Loucy (cell line): ENCODE data around the gene BNIPL.

Experiments used
- H2AFZ ChIP-seq: fragments of 200-600 bp; sonication (generic); 2 replicates; pipeline ENCODE4 v1.6.0; 2016; ENCODE audit warnings: antibody characterized with exemption, mild to moderate bottlenecking, low read length, moderate library complexity
- H3F3A ChIP-seq: fragments of 200-600 bp; 2 replicates; pipeline ENCODE4 v1.6.0; 2016; ENCODE audit warnings: antibody characterized with exemption, low read depth, mild to moderate bottlenecking
- H3K27me3 ChIP-seq: fragments of 200-600 bp; sonication (generic); 2 replicates; pipeline ENCODE4 v1.6.1; 2014; ENCODE audit warnings: low read length, mild to moderate bottlenecking; ENCODE audit not compliant: insufficient read depth, poor library complexity, severe bottlenecking
- H3K36me3 ChIP-seq: fragments of 200-600 bp; sonication (generic); 2 replicates; pipeline ENCODE4 v1.6.1; 2016; ENCODE audit warnings: low read length; ENCODE audit not compliant: insufficient read depth
- H3K4me1 ChIP-seq: fragments of 200-600 bp; sonication (generic); 2 replicates; pipeline ENCODE4 v1.5.1; 2014; ENCODE audit warnings: low read length, mild to moderate bottlenecking; ENCODE audit not compliant: insufficient read depth, poor library complexity, severe bottlenecking
- H3K4me2 ChIP-seq: fragments of 200-600 bp; sonication (generic); 2 replicates; pipeline ENCODE4 v1.6.0; 2014; ENCODE audit warnings: antibody characterized with exemption, low read length, low read depth, mild to moderate bottlenecking; ENCODE audit not compliant: poor library complexity, severe bottlenecking
- H3K4me3 ChIP-seq: fragments of 200-600 bp; sonication (generic); 2 replicates; pipeline ENCODE4 v1.5.1; 2014; ENCODE audit warnings: low read length, mild to moderate bottlenecking, mixed read lengths; ENCODE audit not compliant: poor library complexity, severe bottlenecking
- H3K79me2 ChIP-seq: fragments of 200-600 bp; sonication (generic); 2 replicates; pipeline ENCODE4 v1.6.1; 2014; ENCODE audit warnings: low read length; ENCODE audit not compliant: insufficient read depth
- H3K9ac ChIP-seq: fragments of 200-600 bp; sonication (generic); 2 replicates; pipeline ENCODE4 v1.6.0; 2014; ENCODE audit warnings: mild to moderate bottlenecking, low read depth, low read length, moderate library complexity; ENCODE audit not compliant: poor library complexity, severe bottlenecking
- H3K9me2 ChIP-seq: fragments of 200-600 bp; sonication (generic); replicated peaks from 2 replicates; pipeline ENCODE4 v1.6.1; 2016; ENCODE audit warnings: low read depth, low read length, mixed read lengths
- H3K9me3 ChIP-seq: fragments of 200-600 bp; sonication (generic); 2 replicates; pipeline ENCODE4 v1.6.1; 2014; ENCODE audit warnings: mild to moderate bottlenecking, antibody characterized with exemption, low read length, low read depth; ENCODE audit not compliant: insufficient read depth
- H4K20me1 ChIP-seq: fragments of 200-600 bp; sonication (generic); 2 replicates; pipeline ENCODE4 v1.6.0; 2014; ENCODE audit warnings: antibody characterized with exemption, low read length, mild to moderate bottlenecking; ENCODE audit not compliant: insufficient read depth, poor library complexity, severe bottlenecking
- EZH2phosphoT487 ChIP-seq: fragments of 200-600 bp; IDR thresholded peaks from 2 replicates; pipeline ENCODE4 v1.6.1; 2018; ENCODE audit warnings: antibody characterized with exemption, mild to moderate bottlenecking, moderate library complexity, borderline replicate concordance
- TF ChIP-seq, protein P1 (sequence below): fragments of 200-600 bp; sonication (generic); conservative IDR thresholded peaks from 2 replicates; pipeline ENCODE4 v1.5.1; 2014; ENCODE audit warnings: mild to moderate bottlenecking, antibody characterized with exemption, low read length

Gene BNIPL

DNA sequence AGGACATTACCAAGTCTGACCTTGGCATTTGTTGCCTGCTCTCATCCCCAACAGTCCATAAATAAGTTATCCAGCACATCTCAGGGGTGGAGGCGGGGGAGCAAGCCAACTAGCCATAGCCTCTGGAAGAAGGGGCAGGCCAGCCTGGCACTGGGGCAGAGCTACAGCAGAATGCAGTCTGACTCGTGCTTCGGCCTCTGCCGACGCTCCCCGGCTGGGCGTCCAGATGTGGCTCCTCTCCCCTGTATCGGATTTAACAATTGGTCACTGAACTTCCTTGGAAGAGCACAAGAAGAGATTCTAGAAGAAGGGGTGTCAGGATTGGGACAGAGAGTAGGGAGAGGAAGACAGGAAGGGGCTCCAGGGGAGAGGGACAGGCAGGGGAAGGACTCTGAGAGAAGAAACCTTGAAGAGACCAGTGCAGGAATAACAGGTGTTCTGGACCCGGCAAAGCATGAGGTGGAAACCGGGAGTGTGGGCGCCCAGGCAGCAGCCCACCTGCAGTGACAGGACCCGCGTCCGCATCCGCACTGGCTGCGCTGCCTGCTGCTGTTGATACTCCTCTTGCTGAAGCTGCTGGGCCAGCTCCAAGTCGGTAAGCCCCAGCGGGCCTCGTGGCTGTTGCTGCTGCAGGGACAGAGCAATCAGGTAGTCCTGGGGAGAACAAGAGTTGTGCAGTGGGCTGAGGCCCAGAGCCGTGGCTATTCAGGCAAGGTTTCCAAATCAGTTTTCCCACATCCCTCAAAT lies 39.1 kb upstream of the BNIPL start:
- Histone ChIP-seq H3K9ac (no peak overlapping the region), H4K20me1 (no peaks in the 10 kb centered on the region), H3K79me2 (no peaks in the 10 kb centered on the region), H3K4me3 (no peak overlapping the region), H3K9me3 (no peaks in the 10 kb centered on the region), H3K9me2 (no peaks in the 10 kb centered on the region), H3K4me1 (peaks cover 5% of the 10 kb centered on the region), H2AFZ (no peak overlapping the region), H3F3A (no peaks in the 10 kb centered on the region), H3K27me3 (no peaks in the 10 kb centered on the region), H3K4me2 (no peak overlapping the region), H3K36me3 (no peaks in the 10 kb centered on the region)
- TF ChIP-seq, protein P1, sequence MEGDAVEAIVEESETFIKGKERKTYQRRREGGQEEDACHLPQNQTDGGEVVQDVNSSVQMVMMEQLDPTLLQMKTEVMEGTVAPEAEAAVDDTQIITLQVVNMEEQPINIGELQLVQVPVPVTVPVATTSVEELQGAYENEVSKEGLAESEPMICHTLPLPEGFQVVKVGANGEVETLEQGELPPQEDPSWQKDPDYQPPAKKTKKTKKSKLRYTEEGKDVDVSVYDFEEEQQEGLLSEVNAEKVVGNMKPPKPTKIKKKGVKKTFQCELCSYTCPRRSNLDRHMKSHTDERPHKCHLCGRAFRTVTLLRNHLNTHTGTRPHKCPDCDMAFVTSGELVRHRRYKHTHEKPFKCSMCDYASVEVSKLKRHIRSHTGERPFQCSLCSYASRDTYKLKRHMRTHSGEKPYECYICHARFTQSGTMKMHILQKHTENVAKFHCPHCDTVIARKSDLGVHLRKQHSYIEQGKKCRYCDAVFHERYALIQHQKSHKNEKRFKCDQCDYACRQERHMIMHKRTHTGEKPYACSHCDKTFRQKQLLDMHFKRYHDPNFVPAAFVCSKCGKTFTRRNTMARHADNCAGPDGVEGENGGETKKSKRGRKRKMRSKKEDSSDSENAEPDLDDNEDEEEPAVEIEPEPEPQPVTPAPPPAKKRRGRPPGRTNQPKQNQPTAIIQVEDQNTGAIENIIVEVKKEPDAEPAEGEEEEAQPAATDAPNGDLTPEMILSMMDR: no peak
- TF ChIP-seq EZH2phosphoT487: no peak

DNA sequence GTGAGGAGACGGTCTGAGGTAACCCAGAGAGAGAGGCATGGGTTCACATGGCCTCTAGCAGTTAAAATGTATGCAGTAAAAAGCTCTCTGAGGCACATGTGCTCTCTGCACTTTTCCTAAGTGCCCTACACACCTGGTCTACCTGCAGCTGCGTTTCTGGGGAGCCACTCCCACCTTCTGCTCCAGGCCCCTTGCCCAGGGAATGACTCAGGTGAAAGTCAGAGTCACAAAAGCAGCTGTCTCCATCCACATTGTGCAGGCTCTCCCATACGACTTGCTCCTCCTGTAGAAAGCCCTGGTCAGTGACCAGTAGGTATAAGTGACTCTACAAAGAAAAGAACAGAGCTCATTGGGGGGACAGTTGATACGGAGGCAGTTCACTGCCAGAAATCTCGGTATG lies 38.4 kb upstream of the BNIPL start:
- TF ChIP-seq, protein P1: no peak
- no peak for TF ChIP-seq EZH2phosphoT487

DNA sequence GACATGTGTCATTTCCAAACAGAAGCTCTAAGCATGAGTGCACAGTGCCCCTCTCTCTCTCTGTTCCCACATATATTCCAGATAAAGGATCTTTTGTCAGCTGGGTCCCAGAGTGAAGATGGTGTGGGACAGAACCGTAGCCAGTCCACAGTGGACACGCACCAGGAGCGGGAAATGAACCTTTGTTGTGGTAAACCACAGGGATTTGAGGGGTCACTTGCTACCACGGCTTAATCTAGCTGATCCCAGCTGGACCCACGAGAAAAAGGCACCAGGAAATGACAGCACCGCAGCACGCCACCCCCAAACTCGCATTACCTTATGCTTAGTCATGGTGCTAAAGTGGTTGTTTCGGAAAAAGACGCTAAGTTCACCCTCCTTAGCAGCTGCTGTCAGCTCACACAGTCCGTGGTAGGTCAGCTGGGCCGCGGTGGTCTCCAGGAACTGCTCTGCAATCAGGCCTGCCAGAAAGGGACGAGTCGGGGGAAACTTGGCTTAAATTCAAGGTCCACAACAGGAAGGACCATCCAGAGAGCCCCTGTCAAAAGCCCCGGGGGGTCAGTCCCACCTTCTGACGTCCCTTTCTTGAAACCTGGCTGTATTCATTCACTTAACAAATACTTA lies 37.2 kb upstream of the BNIPL start:
- H3K4me2 ChIP-seq: no peak overlapping the region
- H3K4me3 ChIP-seq: no peak overlapping the region
- H3K9me3 ChIP-seq: no peaks in the 10 kb centered on the region
- H2AFZ ChIP-seq: no peak overlapping the region
- no peak overlapping the region for H3K9ac ChIP-seq
- no peaks in the 10 kb centered on the region for H3K27me3 ChIP-seq
- H3K9me2 ChIP-seq: no peaks in the 10 kb centered on the region
- peaks cover 4% of the 10 kb centered on the region; the same call in 1 of the 2 replicates for H3K79me2 ChIP-seq
- TF ChIP-seq, protein P1: no peak
- TF ChIP-seq EZH2phosphoT487: no peak
- H3K4me1 ChIP-seq: peaks cover 22% of the 10 kb centered on the region
- no peaks in the 10 kb centered on the region for H3F3A ChIP-seq
- H3K36me3 ChIP-seq: no peaks in the 10 kb centered on the region
- no peaks in the 10 kb centered on the region for H4K20me1 ChIP-seq

More for the DNA sequence above, 38.4 kb upstream of the BNIPL start:
- Histone ChIP-seq H3K79me2 (0 out of 2 replicates have a peak, but pooled peaks cover 4% of the 10 kb centered on the region), H3K27me3 (no peaks in the 10 kb centered on the region), H3K9me2 (no peaks in the 10 kb centered on the region), H4K20me1 (no peaks in the 10 kb centered on the region), H3F3A (no peaks in the 10 kb centered on the region), H3K4me2 (no peak overlapping the region), H3K4me1 (peaks cover 12% of the 10 kb centered on the region), H2AFZ (no peak overlapping the region), H3K9ac (no peak overlapping the region), H3K4me3 (no peak overlapping the region), H3K9me3 (no peaks in the 10 kb centered on the region), H3K36me3 (no peaks in the 10 kb centered on the region)
